NCI-H2107 (cell line): ENCODE results near the gene GGNBP2.
"Not testable (repeated sequence)": the region's sequence is repeated elsewhere in the genome, so short reads cannot be mapped to it uniquely, and the experiment has no call there.

Source experiments
- DNase-seq: peaks from one replicate; lab custom pipeline; 2025; lab: John Stamatoyannopoulos, UW

Gene GGNBP2

GRCh38 chr17:36544307-36545076 is at the start of gene GGNBP2:
TSS of gene GGNBP2 (plus strand) at chr17:36544919. CDS start at chr17:36545725, 806 bp downstream.
- DNase-seq: peak; percentile 80

DNA sequence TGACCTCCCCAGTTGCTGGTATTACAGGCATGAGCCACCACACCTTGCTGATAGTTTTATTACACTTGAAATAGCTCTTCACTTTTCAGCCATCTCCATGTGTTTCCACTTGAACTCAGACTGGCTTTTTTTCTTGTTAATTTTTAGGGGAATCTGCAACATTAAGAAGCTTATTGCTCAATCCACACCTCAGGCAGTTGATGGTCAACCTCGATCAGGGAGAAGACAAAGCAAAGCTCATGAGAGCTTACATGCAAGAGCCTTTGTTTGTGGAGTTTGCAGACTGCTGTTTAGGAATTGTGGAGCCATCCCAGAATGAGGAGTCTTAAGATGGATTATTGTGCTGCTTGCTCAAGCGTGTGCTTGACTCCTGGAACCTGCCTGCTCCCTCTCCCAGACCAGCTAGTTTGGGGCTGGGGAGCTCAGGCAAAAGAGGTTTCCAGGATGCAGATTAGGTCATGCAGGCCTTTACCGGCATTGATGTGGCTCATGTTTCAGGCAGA is 49.6 kb upstream of the GGNBP2 start:
- DNase-seq: no peak

GRCh38 chr17:36496018-36496789 is 48.5 kb upstream of the GGNBP2 start:
- DNase-seq: no peak

GRCh38 chr17:36498155-36498554 is 46.6 kb upstream of the GGNBP2 start:
- DNase-seq: no peak

DNA sequence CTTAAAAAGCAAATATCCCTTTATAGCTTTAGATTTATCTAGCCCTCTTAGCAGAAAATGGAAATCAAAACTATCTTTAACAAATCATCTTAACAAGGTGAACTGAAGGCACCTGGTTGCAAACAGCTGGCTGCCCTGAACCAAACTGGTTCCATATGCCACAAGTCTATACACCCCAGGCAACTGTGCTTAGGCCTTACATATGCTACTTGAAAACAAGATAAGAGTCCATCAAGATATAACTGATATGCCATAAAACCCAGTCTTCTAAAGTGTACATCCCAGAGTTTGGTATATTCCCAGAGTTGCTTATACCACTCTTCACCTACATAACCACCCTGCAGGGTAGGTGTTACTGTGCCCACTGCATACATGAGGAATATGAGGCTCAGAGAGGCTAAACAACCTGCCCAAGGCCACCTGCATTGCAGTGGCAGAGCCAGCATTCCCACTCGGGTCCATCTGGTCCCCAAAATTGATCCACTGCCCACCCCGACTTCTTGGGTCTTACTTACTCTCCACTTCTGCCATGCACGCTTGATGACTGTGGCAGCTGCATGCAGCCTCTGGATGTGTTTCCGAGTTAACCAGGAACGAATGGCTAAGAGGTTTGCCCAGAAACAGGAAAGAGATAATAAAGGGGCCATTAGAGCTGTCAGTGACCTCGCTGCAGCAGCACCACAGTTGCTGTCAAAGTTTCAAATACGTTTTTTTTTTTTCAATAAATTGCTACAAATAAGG is 46.0 kb upstream of the GGNBP2 start:
- no peak for DNase-seq

GRCh38 chr17:36500745-36501225 is 43.9 kb upstream of the GGNBP2 start:
- no peak for DNase-seq

GRCh38 chr17:36501351-36501750 is 43.4 kb upstream of the GGNBP2 start:
- no peak for DNase-seq

DNA sequence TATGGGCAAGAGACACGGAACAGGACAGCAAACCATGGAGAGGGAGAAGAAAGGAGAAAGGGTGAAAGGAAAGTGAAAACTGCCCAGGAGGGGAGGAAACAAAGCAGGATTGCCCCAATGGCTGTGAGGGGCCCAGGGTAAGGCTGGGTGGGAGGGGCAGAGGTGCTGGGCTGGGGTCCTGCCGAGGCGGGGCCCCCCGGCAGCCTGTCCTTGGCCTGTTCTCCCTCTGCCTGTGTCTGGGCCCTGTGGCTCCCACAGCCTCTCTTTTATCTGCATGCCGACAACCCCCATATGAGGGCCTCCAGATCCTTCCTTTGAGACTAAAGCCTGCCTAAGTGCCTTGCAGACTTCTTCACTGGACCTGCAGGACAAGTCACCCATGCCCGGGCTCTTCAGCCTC is 42.8 kb upstream of the GGNBP2 start:
- DNase-seq: no peak

DNA sequence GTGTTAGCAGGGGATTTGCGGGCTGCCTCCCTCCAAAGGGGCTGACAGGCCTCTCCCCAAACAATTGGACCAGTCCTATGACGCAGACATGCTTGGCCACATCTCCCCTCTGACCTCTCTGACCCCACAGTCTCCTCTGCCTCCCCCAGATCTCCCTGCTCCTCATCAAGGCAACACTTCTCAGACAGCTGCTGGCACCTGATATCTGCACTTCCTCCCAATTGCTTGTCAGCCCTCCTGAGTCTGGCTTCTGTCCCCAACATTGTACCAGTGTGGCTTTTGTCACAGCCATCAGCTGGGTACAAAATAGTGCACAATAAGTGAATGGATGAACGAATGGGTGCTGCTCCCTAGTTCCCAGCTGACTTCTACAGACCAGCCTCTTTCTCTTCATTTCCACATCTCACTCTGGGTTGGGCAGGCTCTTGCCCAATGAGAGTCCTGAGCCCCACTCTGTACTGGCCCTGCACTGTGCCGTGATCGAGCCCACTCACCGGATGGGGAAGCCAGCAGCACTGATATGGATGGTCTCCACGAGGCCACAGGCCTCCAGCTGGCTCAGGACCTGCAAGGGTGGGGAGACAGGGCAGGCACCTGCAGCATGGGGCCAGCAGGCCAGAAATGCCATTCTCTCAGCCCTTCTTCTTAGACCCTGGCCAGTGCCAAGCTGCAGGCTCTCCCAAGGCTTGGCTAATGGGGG is 41.1 kb upstream of the GGNBP2 start:
- no peak for DNase-seq

- no peak for DNase-seq
Measured at GRCh38 chr17:36504156-36504545, 40.6 kb upstream of the GGNBP2 start.

DNA sequence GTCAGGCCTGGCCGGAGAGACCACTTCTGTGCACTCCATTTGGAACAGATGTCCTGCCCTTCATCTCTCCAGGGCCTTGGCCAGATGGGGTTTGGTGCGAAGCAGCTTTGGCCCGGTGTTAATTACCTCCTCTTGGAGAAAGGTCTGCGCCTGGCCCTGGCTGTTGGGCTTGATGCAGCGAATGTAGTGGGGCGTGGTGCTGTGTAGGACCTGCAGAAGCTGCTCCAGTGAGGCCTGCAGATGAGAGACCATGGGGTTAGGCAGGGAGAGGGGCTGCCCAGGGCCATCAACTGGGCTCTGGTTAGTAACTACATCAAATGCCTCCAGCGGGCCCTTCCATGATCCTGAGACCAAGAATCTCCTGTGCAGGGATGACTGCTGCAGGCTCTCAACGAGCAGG is 39.5 kb upstream of the GGNBP2 start:
- no peak for DNase-seq

GRCh38 chr17:36506249-36506826 is 38.4 kb upstream of the GGNBP2 start:
- no peak for DNase-seq

DNA sequence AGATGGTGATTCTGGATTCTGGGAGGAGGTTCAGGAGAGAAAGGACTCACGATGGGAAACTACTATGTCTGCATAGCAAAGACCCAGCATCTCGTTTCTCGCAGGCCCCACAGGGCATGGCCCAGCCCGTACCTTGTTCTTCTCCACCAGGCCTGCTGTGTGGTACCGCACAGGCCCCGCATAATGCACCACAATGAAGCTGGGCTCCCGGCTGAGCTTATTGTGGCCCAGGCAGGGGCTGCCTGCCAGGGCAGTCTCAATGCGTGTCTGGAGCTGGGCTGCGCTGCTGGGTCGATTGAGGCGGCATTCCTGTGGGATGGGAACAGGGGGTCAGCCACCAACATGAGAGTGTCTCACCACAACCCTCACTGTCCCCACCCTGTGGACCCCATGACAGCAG is 37.9 kb upstream of the GGNBP2 start:
- no peak for DNase-seq

GRCh38 chr17:36507266-36507665 is 37.5 kb upstream of the GGNBP2 start:
- no peak for DNase-seq

DNA sequence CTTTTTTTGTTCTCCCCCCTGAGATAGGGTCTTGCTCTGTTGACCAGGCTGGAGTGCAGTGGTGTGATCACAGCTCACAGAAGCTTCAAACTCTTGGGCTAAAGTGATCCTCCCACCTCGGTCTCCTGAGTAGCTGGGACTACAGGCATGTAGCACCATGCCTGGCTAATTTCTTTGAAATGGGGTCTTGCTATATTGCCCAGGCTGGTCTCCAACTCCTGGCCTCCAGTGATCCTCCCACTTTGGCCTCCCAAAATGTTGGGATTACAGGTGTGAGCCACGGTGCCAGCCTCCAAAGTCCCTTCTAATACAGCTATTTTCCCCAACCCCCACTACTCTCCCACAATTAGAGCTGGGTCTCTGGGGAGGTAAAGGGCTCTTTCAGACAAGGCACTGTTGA is 36.3 kb upstream of the GGNBP2 start:
- DNase-seq: not testable (repeated sequence)

- no peak for DNase-seq
Measured at GRCh38 chr17:36509272-36509985, 35.3 kb upstream of the GGNBP2 start.

GRCh38 chr17:36510636-36511035 is 34.1 kb upstream of the GGNBP2 start:
- no peak for DNase-seq

GRCh38 chr17:36511216-36511615 is 33.5 kb upstream of the GGNBP2 start:
- DNase-seq: no peak

- no peak for DNase-seq
Measured at GRCh38 chr17:36512641-36513040, 32.1 kb upstream of the GGNBP2 start.

DNA sequence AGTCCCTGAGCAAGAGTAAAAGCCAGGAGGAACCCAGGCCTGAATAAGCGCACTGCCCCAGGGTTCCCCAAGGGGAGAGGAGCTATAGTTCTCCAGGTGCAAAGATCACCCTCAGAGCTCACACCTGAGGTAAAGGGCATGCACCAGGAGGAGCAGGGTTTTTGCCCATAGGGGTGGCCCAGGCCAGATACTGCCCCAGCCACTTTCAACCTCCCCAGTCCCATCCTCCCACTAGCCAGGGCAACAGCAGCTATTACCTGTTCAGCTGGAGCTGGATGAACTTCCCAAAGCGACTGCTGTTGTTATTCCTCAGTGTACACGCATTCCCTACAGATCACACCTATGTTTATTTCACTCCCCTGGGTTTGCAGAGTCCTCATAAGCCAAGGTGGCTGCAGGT is 29.9 kb upstream of the GGNBP2 start:
- DNase-seq: no peak

DNA sequence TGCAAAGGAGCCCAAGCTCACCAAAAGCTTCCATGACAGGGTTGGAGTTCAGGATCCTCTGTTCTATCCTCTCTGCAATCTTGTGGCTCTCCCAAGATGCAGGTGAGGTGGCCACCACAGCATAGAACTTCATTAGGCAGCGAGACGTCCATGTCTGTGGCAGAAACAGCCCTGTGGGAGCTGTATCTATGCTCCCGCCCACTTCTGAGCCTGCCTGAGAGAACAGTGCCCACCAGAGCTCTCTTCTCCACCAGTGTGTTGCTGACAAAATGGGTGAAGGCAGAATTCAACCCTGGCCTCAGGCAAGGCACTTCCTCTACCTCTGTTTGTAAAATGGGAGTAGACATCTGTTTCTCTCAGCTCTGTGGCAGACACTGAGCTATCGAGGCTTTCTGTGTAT is 28.9 kb upstream of the GGNBP2 start:
- no peak for DNase-seq
